HG03135 (cell line): Measurements from ENCODE around the gene MRPL33.

Experiments used
- ATAC-seq: cut with Tn5 transposase; IDR thresholded peaks from one replicate; pipeline ENCODE4 v1.9.1; 2021; ENCODE audit warnings: mild to moderate bottlenecking, moderate library complexity; ENCODE audit not compliant: unreplicated experiment

Gene MRPL33

GRCh38 chr2:27773959-27774358, 2.4 kb downstream of the MRPL33 start:
- no peak for ATAC-seq

DNA sequence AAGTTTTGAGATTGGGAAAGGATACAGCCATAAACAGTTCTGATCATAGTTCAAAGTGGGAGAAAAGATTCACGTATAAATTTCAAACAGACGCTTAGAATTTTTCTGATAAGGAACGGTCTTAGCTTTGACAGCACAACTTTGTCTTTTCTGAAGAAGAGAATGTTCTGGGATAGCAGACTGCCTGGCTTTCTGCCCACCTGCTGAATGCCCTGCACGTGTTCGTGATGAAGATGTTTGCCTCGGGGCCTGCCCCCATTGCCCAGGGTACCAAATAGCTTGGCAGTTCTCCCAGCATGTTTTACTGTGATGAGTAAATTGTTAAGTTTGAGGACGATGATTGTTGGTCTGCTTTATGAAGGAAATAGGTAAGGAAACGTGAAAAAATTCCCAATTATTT, 4.6 kb downstream of the MRPL33 start:
- ATAC-seq = no peak

DNA sequence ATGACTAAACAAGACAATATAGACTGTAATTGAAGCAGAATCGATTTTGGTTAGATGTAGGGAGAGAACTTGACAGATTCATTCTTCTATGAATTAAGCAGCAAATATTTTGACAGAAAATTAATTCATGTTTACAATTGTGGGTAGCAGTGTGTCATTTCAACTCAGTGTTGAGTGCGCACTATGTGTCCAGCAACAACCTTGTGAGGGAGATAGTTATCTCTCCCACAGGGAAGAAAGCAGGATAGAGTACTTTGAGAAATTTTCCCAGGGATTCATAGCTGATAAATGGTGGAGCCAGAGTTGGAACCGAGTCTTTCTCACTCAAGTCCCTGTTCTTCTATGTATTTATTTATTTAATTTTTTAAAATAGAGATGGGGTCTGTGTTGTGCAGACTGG, 5.2 kb downstream of the MRPL33 start:
- ATAC-seq = no peak

DNA sequence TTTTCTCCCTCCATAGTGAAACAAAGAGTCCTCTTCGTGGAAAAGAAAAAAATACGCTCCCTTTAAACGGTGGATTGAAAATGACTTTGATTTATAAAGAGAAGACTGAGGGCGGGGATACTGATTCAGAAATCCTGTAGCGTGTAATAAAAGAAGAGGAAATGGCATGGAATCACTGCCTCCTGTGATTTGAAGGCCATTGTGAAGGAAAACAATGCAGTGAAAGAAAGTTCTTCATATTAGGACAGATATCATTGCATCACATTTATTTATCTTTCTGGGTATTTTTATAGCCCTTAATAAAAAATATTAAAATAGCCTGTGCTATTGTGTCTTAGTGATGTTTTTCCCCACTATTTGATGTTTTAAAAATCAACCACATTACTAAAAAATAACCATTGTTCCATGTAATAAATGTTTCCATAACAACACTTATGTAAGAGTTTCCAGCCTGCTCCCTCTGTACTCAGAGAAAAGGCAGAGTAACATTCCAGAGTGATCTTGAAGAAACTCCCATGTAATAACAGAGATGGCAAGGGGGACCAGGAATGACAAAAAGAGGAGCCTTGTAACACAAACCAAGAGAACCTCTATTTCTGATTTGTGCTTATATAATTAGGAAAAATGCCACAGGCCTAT, 8.0 kb downstream of the MRPL33 start:
- ATAC-seq = no peak

GRCh38 chr2:27781496-27781895, 10.0 kb downstream of the MRPL33 start:
- no peak for ATAC-seq

DNA sequence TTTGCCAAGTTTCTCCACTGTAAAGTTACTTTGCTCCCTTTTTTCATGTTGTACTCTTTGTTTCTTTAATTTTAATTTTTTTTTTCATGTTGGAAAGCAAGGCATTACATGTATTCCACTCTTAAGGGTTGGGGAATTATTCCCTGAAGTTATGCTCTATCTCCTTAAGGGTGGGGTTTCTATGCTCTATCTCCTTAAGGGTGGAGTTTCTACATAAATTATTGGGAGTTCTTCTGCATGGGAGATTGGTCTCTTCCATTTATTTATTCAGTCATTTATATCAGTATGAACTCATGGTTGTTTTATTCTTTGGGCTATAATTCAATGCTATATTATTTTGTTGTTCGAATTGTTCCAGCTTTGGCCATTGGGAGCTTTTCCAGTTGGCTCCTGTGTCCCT, 11.2 kb downstream of the MRPL33 start:
- ATAC-seq = no peak

DNA sequence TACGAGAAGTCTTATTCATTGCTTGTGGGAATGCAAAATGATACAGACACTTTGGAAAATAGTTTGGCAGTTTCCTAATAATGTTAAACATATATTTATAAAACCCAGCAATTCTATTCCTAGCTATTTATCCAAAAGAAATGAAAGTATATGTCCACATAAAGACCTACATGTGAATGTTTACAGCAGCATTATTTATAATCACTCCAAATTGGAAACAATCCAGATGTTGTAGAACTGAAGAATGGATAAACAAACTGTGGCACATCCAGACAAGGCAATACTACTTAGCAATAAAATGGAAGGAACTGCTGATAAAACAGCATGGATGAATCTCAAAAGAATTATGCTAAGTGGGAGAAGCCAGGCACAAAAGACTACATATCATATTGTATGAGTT, 19.3 kb downstream of the MRPL33 start:
- ATAC-seq = no peak

DNA sequence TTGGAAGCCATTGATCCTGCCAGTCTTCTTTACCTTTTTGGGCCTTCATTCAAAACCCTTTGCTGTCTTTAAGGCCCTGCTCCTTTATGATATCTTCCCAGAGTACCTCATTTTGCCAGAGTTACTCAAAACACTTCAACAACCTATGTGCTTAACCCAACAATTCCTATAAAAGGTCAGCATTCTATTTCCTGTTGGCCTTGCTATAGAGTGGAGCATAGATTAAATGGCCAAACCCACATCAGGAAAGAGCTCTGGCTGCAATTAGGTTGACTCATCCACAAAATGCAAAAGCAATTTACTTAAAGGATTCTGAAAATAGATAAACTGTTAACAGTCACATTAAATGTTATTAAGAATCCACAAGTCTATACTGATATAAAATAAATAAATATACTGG, 21.2 kb downstream of the MRPL33 start:
- no peak for ATAC-seq

GRCh38 chr2:27795093-27795834, 23.7 kb downstream of the MRPL33 start:
- ATAC-seq = no peak

DNA sequence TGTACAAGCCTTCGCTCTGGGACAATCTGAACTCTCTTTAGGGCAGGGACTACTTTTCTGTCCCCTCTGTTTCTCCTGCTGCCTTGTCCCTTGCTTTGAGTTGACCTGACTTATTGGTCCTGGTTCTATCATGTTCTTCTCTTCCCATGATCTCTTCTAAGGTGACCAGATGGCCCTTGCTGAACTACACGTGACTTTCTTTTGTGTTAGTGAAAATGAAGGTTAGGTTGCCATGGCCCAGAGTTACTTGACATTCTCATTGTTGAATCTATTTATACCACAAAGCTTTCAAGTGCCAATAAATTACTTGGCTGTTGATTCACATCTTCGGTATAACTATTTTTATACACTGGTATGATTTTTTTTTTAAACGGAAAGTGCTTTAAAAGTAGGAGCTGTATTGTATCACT, 24.4 kb downstream of the MRPL33 start:
- ATAC-seq = no peak

- no peak for ATAC-seq
Measured at GRCh38 chr2:27796791-27797765, 25.6 kb downstream of the MRPL33 start.

DNA sequence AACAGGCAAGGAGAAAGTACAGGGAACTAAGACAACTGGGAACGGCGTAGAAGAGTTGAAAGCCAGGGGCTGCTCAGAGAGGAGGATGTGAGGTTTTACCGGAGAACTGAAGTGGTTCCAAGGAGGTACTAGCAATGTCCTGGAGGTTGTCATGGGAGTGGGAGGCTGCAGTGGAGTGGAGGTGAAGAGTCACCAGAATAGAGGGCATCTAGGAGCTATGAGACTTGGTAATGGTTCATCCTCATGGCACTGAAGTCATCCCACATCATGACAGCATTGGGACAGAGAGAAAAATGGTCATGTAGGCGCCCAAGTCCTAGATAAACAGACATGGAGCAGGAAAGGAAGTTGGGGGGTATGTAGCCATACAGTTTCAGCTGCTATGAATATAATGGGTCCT, 26.3 kb downstream of the MRPL33 start:
- no peak for ATAC-seq

DNA sequence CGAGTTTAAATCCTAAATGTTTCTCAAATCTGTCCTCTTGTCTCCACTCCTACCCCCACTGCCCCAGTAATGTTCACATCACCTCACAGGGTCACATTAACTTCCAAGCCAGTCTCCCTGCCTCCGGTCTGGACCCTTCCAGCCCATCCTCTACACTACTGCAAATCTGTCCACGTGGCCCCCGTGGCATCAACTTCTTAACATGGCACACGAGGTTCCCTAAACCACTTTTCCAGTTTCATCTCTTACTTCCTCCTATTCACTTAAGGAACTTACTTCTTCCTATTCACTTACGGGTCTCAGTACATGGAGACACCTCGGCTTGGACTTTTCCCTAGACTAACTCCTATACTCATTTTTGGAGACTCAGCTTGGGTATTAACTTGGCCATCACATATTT, 27.0 kb downstream of the MRPL33 start:
- no peak for ATAC-seq

DNA sequence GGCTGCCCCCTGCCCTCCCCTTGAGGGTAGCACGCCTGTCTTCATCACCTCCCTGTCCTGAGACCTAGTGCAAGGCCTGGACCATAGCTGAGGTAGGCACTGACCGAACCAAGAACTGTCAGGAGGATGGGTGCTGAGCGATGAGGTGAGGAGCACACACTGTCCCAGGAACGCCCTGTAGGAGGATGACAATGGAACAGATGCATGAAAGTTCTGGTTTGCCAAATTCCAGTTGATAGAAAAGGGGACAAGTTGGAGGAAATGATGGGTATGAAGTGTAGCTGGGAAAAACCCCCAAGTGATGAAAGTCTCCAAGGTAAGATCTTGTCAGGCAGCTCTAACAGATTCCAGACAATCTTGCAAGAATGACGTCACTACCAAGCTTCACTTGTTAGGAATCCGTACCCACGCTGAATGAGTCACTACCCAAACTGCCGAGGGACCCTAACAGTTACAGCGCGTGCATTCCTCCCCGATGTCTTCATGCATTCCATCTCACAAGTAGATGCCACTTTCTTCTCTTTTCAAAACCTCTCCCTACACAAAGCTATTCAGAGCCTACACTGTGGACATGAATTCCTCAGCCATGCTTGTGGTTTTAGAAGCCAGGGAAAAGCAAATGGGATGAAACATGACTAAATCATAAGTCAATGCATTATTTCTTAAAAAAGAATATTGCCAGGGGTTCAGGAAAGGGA, 27.6 kb downstream of the MRPL33 start:
- no peak for ATAC-seq

DNA sequence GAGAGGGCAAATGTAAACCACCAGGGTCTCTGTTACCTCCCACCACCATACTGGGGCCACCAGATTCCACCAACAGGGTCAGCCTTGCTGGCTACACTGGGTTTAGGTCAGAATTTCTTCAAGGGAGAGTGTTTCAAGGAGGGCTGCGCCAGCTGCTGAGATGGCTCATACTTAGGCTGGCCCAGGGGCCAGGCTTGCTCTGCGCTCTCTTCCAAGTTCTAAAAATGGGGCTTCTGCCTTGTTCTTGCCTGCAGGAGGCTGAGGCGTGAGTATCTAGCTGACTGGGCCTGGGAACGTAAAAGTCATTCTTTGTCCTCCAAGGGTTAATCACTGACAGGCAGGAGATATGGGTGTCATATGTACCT, 28.1 kb downstream of the MRPL33 start:
- ATAC-seq = no peak

DNA sequence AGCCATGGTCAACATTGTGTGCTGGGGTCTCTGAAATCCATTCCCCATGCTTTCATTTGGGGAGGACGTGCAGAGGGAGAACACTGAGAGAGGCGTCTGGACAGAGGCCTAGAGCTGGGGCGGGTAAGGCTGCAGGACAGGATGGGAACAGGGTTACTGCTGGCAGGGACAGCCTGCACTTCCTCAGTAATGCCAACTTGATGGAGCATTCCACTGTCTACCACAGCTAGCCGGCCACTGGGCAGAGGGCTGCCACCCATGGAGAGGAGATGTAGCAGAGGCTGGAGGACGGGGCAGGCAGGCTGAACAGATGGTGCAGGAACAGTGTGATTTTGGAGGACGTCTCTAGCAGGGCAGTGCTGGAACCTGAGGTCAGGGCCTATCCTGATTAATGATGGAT, 29.3 kb downstream of the MRPL33 start:
- ATAC-seq = no peak

DNA sequence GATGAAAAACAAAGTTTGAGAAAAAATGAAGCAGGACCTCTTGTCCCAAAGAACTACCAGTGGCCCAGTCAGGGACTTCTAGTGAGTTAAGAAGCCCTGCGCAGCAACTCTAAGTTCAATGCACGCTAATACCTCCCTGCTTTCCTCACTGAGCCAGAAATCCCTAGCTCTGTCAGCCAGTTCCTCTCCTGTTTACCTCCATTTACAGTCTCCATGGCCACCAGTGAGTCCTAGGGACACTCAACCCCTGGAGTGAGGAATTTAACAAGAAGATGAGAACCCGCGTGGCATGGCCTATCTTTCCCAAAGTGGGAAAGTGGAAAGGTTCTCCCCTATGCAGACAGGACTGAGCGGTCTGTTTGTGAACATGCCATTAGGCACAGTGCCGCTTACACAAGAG, 31.0 kb downstream of the MRPL33 start:
- no peak for ATAC-seq

- no peak for ATAC-seq
Measured at GRCh38 chr2:27803046-27803445, 31.5 kb downstream of the MRPL33 start.

DNA sequence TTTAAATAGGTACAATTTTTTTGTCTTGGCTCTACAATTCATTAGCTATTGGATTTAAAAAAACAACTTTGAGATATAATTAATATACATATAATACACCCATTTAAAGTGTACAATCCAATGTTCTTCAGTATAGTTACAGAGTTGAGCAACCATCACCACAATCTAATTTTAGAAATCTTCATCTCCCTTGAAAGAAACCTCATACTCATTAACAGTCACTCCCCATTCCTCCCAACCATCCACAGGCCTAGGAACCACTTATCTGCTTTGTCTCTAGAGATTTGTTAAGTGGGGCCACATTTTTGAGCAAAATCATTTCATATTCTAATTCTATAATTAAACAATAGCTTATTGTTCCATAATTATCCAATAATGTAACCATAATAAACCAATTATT, 32.6 kb downstream of the MRPL33 start:
- no peak for ATAC-seq

GRCh38 chr2:27805180-27805579, 33.7 kb downstream of the MRPL33 start:
- no peak for ATAC-seq
